GM18861 (cell line): Measurements from ENCODE around the gene MRPS22.
"Not testable (repeated sequence)": the region's sequence is repeated elsewhere in the genome, so short reads cannot be mapped to it uniquely, and the experiment has no call there.

Source experiments
- ATAC-seq: cut with Tn5 transposase; IDR thresholded peaks from one replicate; pipeline ENCODE4 v1.9.1; 2021; ENCODE audit not compliant: unreplicated experiment

Gene MRPS22

GRCh38 chr3:139389552-139390368 is 45.9 kb downstream of the MRPS22 start, which contains the start of gene COPB2:
Gene COPB2, minus strand, starts transcription at chr3:139389647. Its CDS starts 97 bp downstream, at chr3:139389550.
- peak; percentile 96 for ATAC-seq

- ATAC-seq: no peak
These were observed 50.3 kb downstream of the MRPS22 start for GRCh38 chr3:139394116-139394515.

GRCh38 chr3:139396707-139397106 is 52.9 kb downstream of the MRPS22 start:
- ATAC-seq: no peak

GRCh38 chr3:139401155-139401554 is 57.3 kb downstream of the MRPS22 start:
- ATAC-seq: not testable (repeated sequence)
